ENCODE results near the gene LRRC37A2.
"Not testable (repeated sequence)": the region's sequence is repeated elsewhere in the genome, so short reads cannot be mapped to it uniquely, and the experiment has no call there.

- TF ChIP-seq POLR2A (IDR thresholded peaks at IDR 0.05; ENCODE audit: low read length); GATA1 (IDR thresholded peaks at IDR 0.05; ENCODE audit: low read depth, low read length): not testable (repeated sequence)
Observed at GRCh38 chr17:46534716-46535115, 22.4 kb downstream of the LRRC37A2 start.

Data from erythroblast (primary cell).